Measurements from ENCODE around the gene PGBD5.

DNA sequence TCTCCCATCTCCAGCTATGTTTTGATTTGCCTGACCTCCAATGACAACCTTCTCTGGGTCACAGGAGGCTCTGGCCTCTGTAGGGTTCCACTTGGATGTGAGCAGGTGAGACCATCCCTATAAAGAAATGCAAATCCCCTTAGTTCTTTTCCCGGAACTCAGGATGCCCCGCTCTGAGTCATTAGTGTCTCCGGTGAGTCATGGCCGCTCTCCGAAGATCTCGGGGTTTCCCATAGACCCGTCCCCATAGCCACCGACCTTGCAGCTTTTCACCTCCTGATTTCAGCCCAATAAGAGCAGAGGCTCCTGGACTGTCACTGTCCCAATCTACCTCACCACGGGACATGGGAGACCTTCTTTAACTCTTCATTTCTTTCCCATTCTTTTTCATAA lies 98.2 kb downstream of the PGBD5 start:
- no peak for TF ChIP-seq SIN3A (IDR thresholded peaks at IDR 0.05; ENCODE audit: borderline replicate concordance, low read depth, low read length)
- TF ChIP-seq, protein P1, sequence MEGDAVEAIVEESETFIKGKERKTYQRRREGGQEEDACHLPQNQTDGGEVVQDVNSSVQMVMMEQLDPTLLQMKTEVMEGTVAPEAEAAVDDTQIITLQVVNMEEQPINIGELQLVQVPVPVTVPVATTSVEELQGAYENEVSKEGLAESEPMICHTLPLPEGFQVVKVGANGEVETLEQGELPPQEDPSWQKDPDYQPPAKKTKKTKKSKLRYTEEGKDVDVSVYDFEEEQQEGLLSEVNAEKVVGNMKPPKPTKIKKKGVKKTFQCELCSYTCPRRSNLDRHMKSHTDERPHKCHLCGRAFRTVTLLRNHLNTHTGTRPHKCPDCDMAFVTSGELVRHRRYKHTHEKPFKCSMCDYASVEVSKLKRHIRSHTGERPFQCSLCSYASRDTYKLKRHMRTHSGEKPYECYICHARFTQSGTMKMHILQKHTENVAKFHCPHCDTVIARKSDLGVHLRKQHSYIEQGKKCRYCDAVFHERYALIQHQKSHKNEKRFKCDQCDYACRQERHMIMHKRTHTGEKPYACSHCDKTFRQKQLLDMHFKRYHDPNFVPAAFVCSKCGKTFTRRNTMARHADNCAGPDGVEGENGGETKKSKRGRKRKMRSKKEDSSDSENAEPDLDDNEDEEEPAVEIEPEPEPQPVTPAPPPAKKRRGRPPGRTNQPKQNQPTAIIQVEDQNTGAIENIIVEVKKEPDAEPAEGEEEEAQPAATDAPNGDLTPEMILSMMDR (IDR thresholded peaks at IDR 0.05), result no peak
- TF ChIP-seq TEAD4 (IDR thresholded peaks at IDR 0.05; ENCODE audit: borderline replicate concordance, insufficient read depth), result no peak

Measured in SK-N-SH (cell line).